Hepatocyte (in vitro differentiated cells): Measurements from ENCODE around the gene MTA2. TPM values are rescaled to one million over a fixed set of nuclear protein-coding genes. Genes with fewer than 3 reads are reported as not detected.

ENCODE experiments used
- DNase-seq: peaks from one replicate; pipeline ENCODE4 v3.0.0-alpha.2; 2016; ENCODE audit warnings: low spot score
- H2AFZ ChIP-seq: fragments of 200-600 bp; sonication (generic); 2 replicates; pipeline ENCODE4 v1.6.0; 2016; ENCODE audit warnings: antibody characterized with exemption, mild to moderate bottlenecking
- H3K27ac ChIP-seq: fragments of 200-600 bp; sonication (generic); 2 replicates; pipeline ENCODE4 v1.5.1; 2016; ENCODE audit warnings: mild to moderate bottlenecking
- H3K27me3 ChIP-seq: fragments of 200-600 bp; sonication (generic); 2 replicates; pipeline ENCODE4 v1.6.1; 2016
- H3K36me3 ChIP-seq: fragments of 200-600 bp; sonication (generic); replicated peaks from 2 replicates; pipeline ENCODE4 v1.5.1; 2016; ENCODE audit warnings: low read depth; ENCODE audit not compliant: insufficient read depth
- H3K4me1 ChIP-seq: fragments of 200-600 bp; sonication (generic); 2 replicates; pipeline ENCODE4 v1.5.1; 2016; ENCODE audit warnings: mild to moderate bottlenecking, moderate library complexity; ENCODE audit not compliant: insufficient read depth
- H3K4me2 ChIP-seq: fragments of 200-600 bp; sonication (generic); 2 replicates; pipeline ENCODE4 v1.6.0; 2016
- H3K4me3 ChIP-seq: fragments of 200-600 bp; sonication (generic); 2 replicates; pipeline ENCODE4 v1.5.1; 2016; ENCODE audit warnings: mild to moderate bottlenecking
- H3K79me2 ChIP-seq: fragments of 200-600 bp; sonication (generic); 2 replicates; pipeline ENCODE4 v1.6.0; 2017; ENCODE audit warnings: mild to moderate bottlenecking
- H3K9me2 ChIP-seq: fragments of 200-600 bp; sonication (generic); replicated peaks from 2 replicates; pipeline ENCODE4 v1.6.0; 2017; ENCODE audit warnings: mild to moderate bottlenecking; ENCODE audit not compliant: insufficient read depth
- H3K9me3 ChIP-seq: fragments of 200-600 bp; sonication (generic); 2 replicates; pipeline ENCODE4 v1.5.1; 2016; ENCODE audit warnings: low read depth, mild to moderate bottlenecking
- H4K20me1 ChIP-seq: fragments of 200-600 bp; sonication (generic); 2 replicates; pipeline ENCODE4 v1.6.0; 2016; ENCODE audit warnings: mild to moderate bottlenecking; ENCODE audit not compliant: insufficient read depth, poor library complexity, severe bottlenecking
- EZH2 ChIP-seq: fragments of 200-600 bp; sonication (generic); IDR thresholded peaks from 2 replicates; pipeline ENCODE4 v1.6.1; 2016; ENCODE audit warnings: antibody characterized with exemption, mild to moderate bottlenecking, borderline replicate concordance
- EZH2phosphoT487 ChIP-seq: fragments of 200-600 bp; sonication (generic); IDR thresholded peaks from one replicate; pipeline ENCODE4 v1.6.1; 2018; ENCODE audit warnings: antibody characterized with exemption, mild to moderate bottlenecking, low read depth, moderate library complexity; ENCODE audit not compliant: unreplicated experiment, severe bottlenecking
- WGBS: methylation state at CpG from one replicate; pipeline ENCODE4 v1.1.6; 2016; ENCODE audit warnings: low lambda C conversion rate; ENCODE audit errors: missing lambda C conversion rate; 5-methylcytosine and 5-hydroxymethylcytosine counted together
- polyA plus RNA-seq: library from polyadenylated mRNA; unstranded; fragments of >200 nt; fragmentation: Nextera tagmentation; extraction: Ambion mirVana; gene quantifications from 2 replicates; pipeline ENCODE4 v1.2.1, GENCODE V29; 2016
- total RNA-seq: library from RNA; depleted of rRNA; stranded (reverse); fragments of >200 nt; gene quantifications from 2 replicates; pipeline ENCODE4 v1.2.3, GENCODE V29; 2014
- TF ChIP-seq, protein P1 (sequence below): fragments of 200-600 bp; sonication (generic); IDR thresholded peaks from 2 replicates; pipeline ENCODE4 v1.5.1; 2016; ENCODE audit warnings: antibody characterized with exemption, mild to moderate bottlenecking; ENCODE audit not compliant: poor library complexity

The MTA2 gene
- total and polyA plus RNA-seq, 2 experiments from 2014 or later: 25.6 to 53.1 TPM

DNA sequence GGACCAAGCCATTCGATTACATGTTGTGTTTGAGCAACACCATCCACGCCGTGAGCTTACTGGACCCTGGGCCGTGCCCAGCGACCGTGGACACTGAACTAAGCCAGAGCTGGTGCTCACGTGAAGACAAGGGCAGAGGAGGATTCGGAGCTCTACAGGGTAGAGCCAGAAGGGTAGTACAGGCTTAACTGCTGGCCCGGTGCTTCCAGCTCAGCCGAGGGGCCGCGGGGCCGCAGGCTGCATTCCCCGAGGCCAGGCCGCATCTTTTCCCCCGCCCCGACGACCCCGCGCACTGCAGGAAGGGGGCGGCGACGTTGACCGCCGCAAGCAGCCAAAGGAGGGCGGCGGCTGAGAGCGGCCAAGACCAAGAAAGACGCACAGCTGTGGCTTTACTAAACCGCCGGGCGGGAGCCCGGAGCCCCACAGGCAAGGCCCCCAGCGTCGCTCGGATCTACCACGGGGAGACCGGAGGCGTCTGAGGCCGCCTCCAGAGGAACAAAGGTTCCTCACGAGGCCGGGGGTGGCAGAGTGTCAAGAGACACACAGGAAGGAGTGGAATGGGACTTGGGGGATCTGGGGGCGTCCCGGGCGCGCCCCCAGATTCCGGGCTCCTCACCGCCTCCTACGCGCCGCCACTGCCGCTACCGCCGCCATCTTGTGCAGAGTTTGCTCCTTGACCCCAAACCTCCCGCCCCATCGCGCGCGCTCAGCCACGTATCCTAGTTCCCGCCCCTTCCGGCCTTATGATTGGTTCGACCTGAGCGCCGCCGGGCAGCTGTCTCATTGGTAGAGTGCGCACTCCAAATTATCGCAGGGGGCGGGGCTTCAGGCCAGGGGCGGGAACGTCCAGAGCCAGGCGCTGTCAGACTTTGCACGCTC, 44.5 kb upstream of the MTA2 start, which contains the start of gene GANAB:
Gene GANAB (minus strand): TSS at position 668 of the 879 bp plus-strand sequence. CDS start 14 bp downstream, at position 654.
- Histone ChIP-seq H2AFZ (peak within 1 kb of the TSS; percentile 20), H3K9me2 (no peaks in the 10 kb centered on the region), H3K27ac (peak within 1 kb of the TSS; percentile 97), H3K4me3 (peak within 1 kb of the TSS; percentile 72), H3K79me2 (peaks cover 59% of the 10 kb centered on the region), H3K9me3 (no peaks in the 10 kb centered on the region), H3K4me1 (peaks cover 6% of the 10 kb centered on the region), H4K20me1 (no peaks in the 10 kb centered on the region), H3K4me2 (peak within 1 kb of the TSS; percentile 97), H3K27me3 (no peaks in the 10 kb centered on the region), H3K36me3 (no peaks in the 10 kb centered on the region)
- TF ChIP-seq, protein P1, sequence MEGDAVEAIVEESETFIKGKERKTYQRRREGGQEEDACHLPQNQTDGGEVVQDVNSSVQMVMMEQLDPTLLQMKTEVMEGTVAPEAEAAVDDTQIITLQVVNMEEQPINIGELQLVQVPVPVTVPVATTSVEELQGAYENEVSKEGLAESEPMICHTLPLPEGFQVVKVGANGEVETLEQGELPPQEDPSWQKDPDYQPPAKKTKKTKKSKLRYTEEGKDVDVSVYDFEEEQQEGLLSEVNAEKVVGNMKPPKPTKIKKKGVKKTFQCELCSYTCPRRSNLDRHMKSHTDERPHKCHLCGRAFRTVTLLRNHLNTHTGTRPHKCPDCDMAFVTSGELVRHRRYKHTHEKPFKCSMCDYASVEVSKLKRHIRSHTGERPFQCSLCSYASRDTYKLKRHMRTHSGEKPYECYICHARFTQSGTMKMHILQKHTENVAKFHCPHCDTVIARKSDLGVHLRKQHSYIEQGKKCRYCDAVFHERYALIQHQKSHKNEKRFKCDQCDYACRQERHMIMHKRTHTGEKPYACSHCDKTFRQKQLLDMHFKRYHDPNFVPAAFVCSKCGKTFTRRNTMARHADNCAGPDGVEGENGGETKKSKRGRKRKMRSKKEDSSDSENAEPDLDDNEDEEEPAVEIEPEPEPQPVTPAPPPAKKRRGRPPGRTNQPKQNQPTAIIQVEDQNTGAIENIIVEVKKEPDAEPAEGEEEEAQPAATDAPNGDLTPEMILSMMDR: no peak
- TF ChIP-seq EZH2phosphoT487: no peak
- no peak for TF ChIP-seq EZH2
- peak; percentile 100 for DNase-seq
- under 1% methylated on average over 72 of the region's 73 CpGs for WGBS

DNA sequence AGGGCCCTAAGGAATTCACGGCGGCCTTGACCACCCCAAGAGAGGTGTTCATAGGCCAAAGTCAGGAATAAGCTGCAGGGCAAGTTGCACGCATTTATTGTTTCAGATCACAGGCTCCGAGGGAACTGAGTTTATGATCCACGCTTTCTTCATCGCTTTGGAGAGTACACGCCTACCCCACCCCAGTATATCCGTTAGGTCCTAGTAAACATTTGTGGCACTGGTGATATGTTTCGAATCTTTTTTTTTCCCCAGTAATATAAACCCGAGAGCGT, 43.9 kb upstream of the MTA2 start:
- peaks cover 57% of the 10 kb centered on the region for H3K79me2 ChIP-seq
- peaks cover 10% of the 10 kb centered on the region for H3K4me1 ChIP-seq
- WGBS: 16% methylated on average over 11 of the region's 11 CpGs
- TF ChIP-seq, protein P1: no peak
- TF ChIP-seq EZH2: no peak
- no peak for TF ChIP-seq EZH2phosphoT487
- DNase-seq: no peak
- H3K4me2 ChIP-seq: peak overlapping the region; percentile 97
- H3K27me3 ChIP-seq: no peaks in the 10 kb centered on the region
- no peaks in the 10 kb centered on the region for H3K9me3 ChIP-seq
- no peaks in the 10 kb centered on the region for H4K20me1 ChIP-seq
- peak overlapping the region; percentile 20 for H2AFZ ChIP-seq
- peak overlapping the region; percentile 97 for H3K27ac ChIP-seq
- H3K36me3 ChIP-seq: no peaks in the 10 kb centered on the region
- H3K9me2 ChIP-seq: no peaks in the 10 kb centered on the region
- peak overlapping the region; percentile 72 for H3K4me3 ChIP-seq

DNA sequence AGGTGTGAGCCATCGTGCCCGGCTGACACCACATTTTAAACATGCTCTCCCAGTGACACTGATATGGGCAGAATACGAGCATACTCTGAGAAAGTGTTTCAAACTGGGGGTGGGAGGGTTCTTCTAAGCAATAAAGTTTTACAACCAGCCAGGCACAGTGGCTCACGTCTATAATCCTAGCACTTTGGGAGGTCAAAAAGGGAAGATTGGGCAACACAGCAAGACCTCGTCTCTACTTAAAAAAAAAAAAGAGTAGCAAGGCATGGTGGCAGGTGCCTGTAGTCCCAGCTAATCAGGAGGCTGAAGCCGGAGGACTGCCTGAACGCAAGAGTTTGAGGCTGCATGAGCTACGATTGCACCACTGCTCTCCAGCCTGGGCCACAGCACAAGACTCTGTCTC, 42.6 kb upstream of the MTA2 start:
- H3K4me3 ChIP-seq: no peak overlapping the region
- H3K27me3 ChIP-seq: no peaks in the 10 kb centered on the region
- H3K36me3 ChIP-seq: no peaks in the 10 kb centered on the region
- peak overlapping the region; percentile 67 for H3K27ac ChIP-seq
- no peak for DNase-seq
- peaks cover 10% of the 10 kb centered on the region for H3K4me1 ChIP-seq
- H2AFZ ChIP-seq: no peak overlapping the region
- no peaks in the 10 kb centered on the region for H3K9me2 ChIP-seq
- H3K4me2 ChIP-seq: peak overlapping the region; percentile 97
- no peaks in the 10 kb centered on the region for H4K20me1 ChIP-seq
- WGBS: 71% methylated on average over 8 of the region's 8 CpGs
- H3K79me2 ChIP-seq: peaks cover 67% of the 10 kb centered on the region
- TF ChIP-seq EZH2: no peak
- TF ChIP-seq, protein P1: no peak
- H3K9me3 ChIP-seq: no peaks in the 10 kb centered on the region
